Subcutaneous preadipocyte (primary cell): ENCODE data around the gene DHRS4L2. TPM values are rescaled to one million over a fixed set of nuclear protein-coding genes. Genes with fewer than 3 reads are reported as not detected.

ENCODE experiments used
- total RNA-seq: library from RNA; depleted of rRNA; stranded (reverse); fragments of >200 nt; gene quantifications from 2 replicates; pipeline ENCODE4 v1.2.3, GENCODE V29; 2012

DHRS4L2 gene
- total RNA-seq = 9.2 and 11.0 TPM in 2 replicates

GRCh38 chr14:23988607-23989363 is at the start of gene DHRS4L2:
TSS of gene DHRS4L2 (plus strand) at chr14:23988929. CDS start at chr14:23988948, 19 bp downstream.

GRCh38 chr14:23953464-23954278 is 35.1 kb upstream of the DHRS4L2 start, which contains the start of gene DHRS4:
TSS of gene DHRS4 (plus strand) at chr14:23953770. CDS start at chr14:23953789, 19 bp downstream.

GRCh38 chr14:24051789-24052655 is 63.3 kb downstream of the DHRS4L2 start, which contains the start of gene CARMIL3:
TSS of gene CARMIL3 (plus strand) at chr14:24052009. CDS start at chr14:24052154, 145 bp downstream.

Other genes starting within 250 kb of the DHRS4L2 start
- 35.0 and 41.2 TPM in 2 replicates for gene DHRS4, start 35.2 kb upstream of the DHRS4L2 start, total RNA-seq
- gene CARMIL3, start 63.1 kb downstream of the DHRS4L2 start, total RNA-seq = under 0.01 TPM in 1 of 2 replicates, not detected in the other
- gene CPNE6, start 82.6 kb downstream of the DHRS4L2 start, total RNA-seq = not detected in 2 replicates
- gene PCK2, start 105.4 kb downstream of the DHRS4L2 start, total RNA-seq = 10.3 and 13.9 TPM in 2 replicates
- gene DCAF11, start 125.8 kb downstream of the DHRS4L2 start, total RNA-seq = 44.5 and 46.1 TPM in 2 replicates
- 0.78 and 1.1 TPM in 2 replicates for gene NRL, start 126.0 kb downstream of the DHRS4L2 start, total RNA-seq
- 0.37 TPM in 1 of 2 replicates, not detected in the other for gene FITM1, start 141.7 kb downstream of the DHRS4L2 start, total RNA-seq
- 62.9 and 93.7 TPM in 2 replicates for gene PSME1, start 147.3 kb downstream of the DHRS4L2 start, total RNA-seq
- gene EMC9, start 152.7 kb downstream of the DHRS4L2 start, total RNA-seq = 12.1 and 13.3 TPM in 2 replicates
- gene PSME2, start 157.7 kb downstream of the DHRS4L2 start, total RNA-seq = 72.1 and 87.5 TPM in 2 replicates
- gene RNF31, start 158.6 kb downstream of the DHRS4L2 start, total RNA-seq = 40.8 and 43.8 TPM in 2 replicates
- gene IRF9, start 172.3 kb downstream of the DHRS4L2 start, total RNA-seq = 38.3 and 59.5 TPM in 2 replicates
- 1.8 TPM in 2 replicates for gene REC8, start 183.2 kb downstream of the DHRS4L2 start, total RNA-seq
- 74.6 and 97.4 TPM in 2 replicates for gene IPO4, start 199.9 kb downstream of the DHRS4L2 start, total RNA-seq
- gene TM9SF1, start 206.5 kb downstream of the DHRS4L2 start, total RNA-seq = 53.2 and 56.2 TPM in 2 replicates
- under 0.01 and 0.20 TPM in 2 replicates for gene TSSK4, start 216.8 kb downstream of the DHRS4L2 start, total RNA-seq
- 10.0 and 10.3 TPM in 2 replicates for gene CHMP4A, start 224.6 kb downstream of the DHRS4L2 start, total RNA-seq
- 10.8 and 14.7 TPM in 2 replicates for gene MDP1, start 227.1 kb downstream of the DHRS4L2 start, total RNA-seq
- gene NEDD8, start 243.4 kb downstream of the DHRS4L2 start, total RNA-seq = 84.3 and 102 TPM in 2 replicates
- 54.2 and 64.3 TPM in 2 replicates for gene GMPR2, start 244.0 kb downstream of the DHRS4L2 start, total RNA-seq